GM12892 (cell line): ENCODE results near the gene PKN2.
"Not testable (repeated sequence)": the region's sequence is repeated elsewhere in the genome, so short reads cannot be mapped to it uniquely, and the experiment has no call there.

Experiments used
- DNase-seq: peaks from one replicate; pipeline ENCODE4 v3.0.0; 2011; ENCODE audit not compliant: insufficient read length
- FAIRE-seq: peaks from 2 replicates; lab custom pipeline; 2011; peaks lifted over from hg19 to GRCh38; lab: Jason Lieb, UNC
- POLR2A ChIP-seq: IDR thresholded peaks from 2 replicates; pipeline ENCODE4 v1.6.1; 2011; ENCODE audit warnings: low read depth, low read length, control low read depth
- POLR2AphosphoS5 ChIP-seq: IDR thresholded peaks from 2 replicates; pipeline ENCODE4 v1.6.1; 2011; ENCODE audit warnings: low read depth, low read length, control low read depth
- TAF1 ChIP-seq: IDR thresholded peaks from 2 replicates; pipeline ENCODE4 v1.6.1; 2011; ENCODE audit warnings: low read depth, mild to moderate bottlenecking, control low read depth, low read length, borderline replicate concordance

PKN2 gene

GRCh38 chr1:88680911-88681622, 3.0 kb upstream of the PKN2 start:
- FAIRE-seq (no peak), DNase-seq (no peak)
- TF ChIP-seq TAF1 (no peak), POLR2A (no peak), POLR2AphosphoS5 (no peak)

- TF ChIP-seq POLR2A (no peak), TAF1 (no peak), POLR2AphosphoS5 (no peak)
- DNase-seq (peak; percentile 38), FAIRE-seq (peak; percentile 91)
Measured at GRCh38 chr1:88684482-88685258, 597 bp downstream of the PKN2 start.

GRCh38 chr1:88685259-88685620, 1.2 kb downstream of the PKN2 start:
- no peak for FAIRE-seq
- DNase-seq, result no peak
- TF ChIP-seq TAF1 (no peak), POLR2A (no peak), POLR2AphosphoS5 (no peak)

GRCh38 chr1:88691540-88691939, 7.5 kb downstream of the PKN2 start:
- TF ChIP-seq POLR2AphosphoS5, result no peak
- TF ChIP-seq TAF1, result no peak
- no peak for TF ChIP-seq POLR2A
- FAIRE-seq (no peak), DNase-seq (no peak)

- DNase-seq (no peak), FAIRE-seq (no peak)
- no peak for TF ChIP-seq POLR2A
- TF ChIP-seq TAF1, result no peak
Measured at GRCh38 chr1:88695781-88696180, 11.7 kb downstream of the PKN2 start.

- FAIRE-seq, result no peak
- no peak for DNase-seq
- TF ChIP-seq POLR2A (no peak), POLR2AphosphoS5 (no peak), TAF1 (no peak)
Measured at GRCh38 chr1:88697503-88697902, 13.4 kb downstream of the PKN2 start.

- TF ChIP-seq POLR2A, result no peak
- no peak for TF ChIP-seq POLR2AphosphoS5
- TF ChIP-seq TAF1, result no peak
- FAIRE-seq, result no peak
- no peak for DNase-seq
Measured at GRCh38 chr1:88698140-88698539, 14.1 kb downstream of the PKN2 start.

- TF ChIP-seq POLR2A (no peak), TAF1 (no peak), POLR2AphosphoS5 (no peak)
- DNase-seq (no peak), FAIRE-seq (no peak)
Measured at GRCh38 chr1:88698764-88699163, 14.7 kb downstream of the PKN2 start.

- DNase-seq (no peak), FAIRE-seq (no peak)
- no peak for TF ChIP-seq POLR2AphosphoS5
- TF ChIP-seq TAF1, result no peak
- no peak for TF ChIP-seq POLR2A
Measured at GRCh38 chr1:88700425-88701013, 16.4 kb downstream of the PKN2 start.

- TF ChIP-seq POLR2A, result no peak
- no peak for TF ChIP-seq TAF1
- TF ChIP-seq POLR2AphosphoS5, result no peak
- DNase-seq (no peak), FAIRE-seq (peak; percentile 46)
Measured at GRCh38 chr1:88701275-88701674, 17.2 kb downstream of the PKN2 start.

GRCh38 chr1:88701793-88702192, 17.7 kb downstream of the PKN2 start:
- peak; percentile 60 for FAIRE-seq
- not testable (repeated sequence) for DNase-seq

GRCh38 chr1:88708011-88708410, 23.9 kb downstream of the PKN2 start:
- no peak for FAIRE-seq
- no peak for TF ChIP-seq POLR2A
- no peak for TF ChIP-seq TAF1
- no peak for TF ChIP-seq POLR2AphosphoS5
- no peak for DNase-seq

GRCh38 chr1:88712907-88713306, 28.8 kb downstream of the PKN2 start:
- FAIRE-seq, DNase-seq: not testable (repeated sequence)

- not testable (repeated sequence) for FAIRE-seq, DNase-seq
Measured at GRCh38 chr1:88716571-88716970, 32.5 kb downstream of the PKN2 start.
